ENCODE measurements around the gene SZRD1.

- TF ChIP-seq CTCF (IDR thresholded peaks at IDR 0.05) (no peak), EZH2 (IDR thresholded peaks at IDR 0.05; ENCODE audit: borderline replicate concordance, insufficient read depth, low read depth, low read length, poor library complexity, severe bottlenecking) (no peak)
Measured at GRCh38 chr1:16394977-16395376, 27.9 kb downstream of the SZRD1 start.

Data from B cell (primary cell).